Fibroblast of skin of left quadriceps (primary cell): ENCODE measurements around the gene LOC101059915.
"Not testable (repeated sequence)": the region's sequence is repeated elsewhere in the genome, so short reads cannot be mapped to it uniquely, and the experiment has no call there.

Experiments
- DNase-seq, 2 experiments: peaks; one replicate each; pipeline ENCODE4 v3.0.0-alpha.2; 2013; ENCODE audit warnings: low read depth in 2 of 2

The LOC101059915 gene

GRCh38 chrX:71640002-71640401 lies 27.3 kb upstream of the LOC101059915 start:
- no peak for DNase-seq

GRCh38 chrX:71644406-71644805 lies 22.9 kb upstream of the LOC101059915 start:
- DNase-seq: not testable (repeated sequence)

- DNase-seq: no peak
Observed at GRCh38 chrX:71650333-71650969, 16.9 kb upstream of the LOC101059915 start.

DNA sequence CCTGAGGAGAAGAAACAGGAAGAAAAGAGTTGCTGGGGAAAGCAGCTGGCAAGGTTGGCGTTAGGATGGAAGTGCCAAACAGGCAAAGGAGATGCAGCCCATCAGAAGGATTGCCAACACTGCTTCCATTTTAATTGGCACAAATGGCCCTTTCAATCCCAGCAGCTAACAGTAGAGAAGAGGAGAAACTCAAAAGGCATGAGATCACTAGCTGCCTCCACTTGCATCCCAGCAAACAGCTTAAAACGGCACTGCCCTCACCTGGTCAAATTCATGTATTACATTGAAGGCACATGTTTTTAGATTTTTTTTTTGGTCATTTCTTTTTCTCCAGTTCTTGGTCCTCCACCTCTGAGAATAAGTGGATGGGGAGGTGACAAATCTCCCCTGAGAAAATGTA lies 14.9 kb upstream of the LOC101059915 start:
- peak in 1 of 2 experiments; percentile 4 for DNase-seq

- DNase-seq: no peak
Observed at GRCh38 chrX:71653344-71653743, 14.0 kb upstream of the LOC101059915 start.

GRCh38 chrX:71657267-71657666 lies 10.1 kb upstream of the LOC101059915 start:
- DNase-seq: no peak

DNA sequence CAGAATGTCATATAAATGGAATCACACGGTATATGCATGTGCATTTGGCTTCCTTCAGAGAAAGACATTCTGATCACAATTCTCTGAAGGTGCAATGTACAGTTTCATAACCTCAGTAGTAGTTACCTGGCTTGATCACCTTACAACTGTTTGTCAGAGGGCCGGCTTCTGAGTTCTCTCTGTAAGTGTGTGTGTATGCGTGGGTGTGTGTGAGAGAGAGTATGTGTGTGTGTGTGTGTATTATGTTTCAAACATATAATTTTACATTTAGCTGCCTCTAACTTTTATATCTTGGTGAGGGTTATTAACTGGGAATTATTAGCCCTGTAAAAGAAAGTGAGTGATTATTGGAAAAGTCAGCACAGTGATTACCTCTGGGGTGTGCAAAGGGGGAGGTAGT lies 8.0 kb upstream of the LOC101059915 start:
- no peak for DNase-seq

DNA sequence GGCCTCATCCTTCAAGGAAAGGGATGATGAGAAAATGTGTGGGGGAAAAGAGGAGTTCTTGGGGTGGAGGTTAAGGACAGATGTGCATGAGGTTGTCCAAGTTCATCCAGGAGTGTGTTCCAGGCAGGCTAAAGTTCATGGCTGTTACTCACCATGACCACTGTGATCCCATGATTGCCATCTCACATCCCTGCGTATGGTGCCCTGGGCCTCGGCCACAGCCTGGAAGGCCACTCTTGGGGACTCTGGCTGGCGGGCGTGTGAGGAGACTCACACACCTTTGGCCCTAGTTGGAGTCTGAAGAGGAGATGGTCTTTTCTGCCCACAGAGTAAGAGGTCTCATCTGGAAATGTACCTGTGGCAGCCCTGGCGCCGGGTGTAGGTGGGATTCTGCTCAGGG lies 7.4 kb upstream of the LOC101059915 start:
- DNase-seq: no peak

GRCh38 chrX:71660562-71661416 lies 6.6 kb upstream of the LOC101059915 start:
- no peak for DNase-seq

GRCh38 chrX:71661919-71662318 lies 5.4 kb upstream of the LOC101059915 start:
- no peak for DNase-seq

DNA sequence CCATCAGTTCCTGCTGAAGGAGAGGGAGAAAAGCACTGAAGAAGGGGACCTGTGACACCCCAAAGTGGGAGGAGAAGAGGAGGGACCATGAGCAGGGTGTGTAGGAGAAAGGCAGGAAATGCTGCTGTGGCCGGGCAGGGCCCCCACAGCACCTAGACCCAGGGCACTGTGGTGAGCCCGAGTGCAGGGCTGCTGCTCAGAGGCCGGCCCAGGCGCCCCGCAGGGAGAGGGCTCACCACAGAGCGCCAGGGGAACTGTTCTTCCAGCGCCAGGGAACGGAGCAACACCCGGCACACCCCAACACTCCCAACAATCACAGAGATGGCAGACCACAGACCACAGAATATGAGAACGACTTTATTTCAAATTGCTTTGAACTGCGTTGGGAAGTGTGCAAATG lies 4.7 kb upstream of the LOC101059915 start:
- not testable (repeated sequence) for DNase-seq

DNA sequence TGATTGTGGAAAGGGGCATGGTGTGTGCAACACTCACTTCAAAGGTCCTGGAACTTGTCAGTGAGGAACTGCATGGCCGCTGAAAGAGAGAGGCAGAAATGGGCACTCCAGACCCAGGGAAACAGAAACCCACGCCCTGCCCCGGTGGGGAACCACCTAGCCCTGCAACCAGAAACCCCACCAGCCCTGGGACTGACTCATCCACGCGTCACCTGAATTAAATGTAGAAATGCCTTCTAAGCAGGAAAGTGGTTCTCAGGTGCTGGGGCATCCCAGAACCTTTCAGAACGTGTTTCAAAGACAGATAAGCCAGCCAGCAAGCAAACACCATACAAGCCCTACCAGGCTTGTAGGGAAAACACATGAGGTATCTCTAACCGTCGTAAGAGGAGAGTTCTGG lies 4.1 kb upstream of the LOC101059915 start:
- not testable (repeated sequence) for DNase-seq

DNA sequence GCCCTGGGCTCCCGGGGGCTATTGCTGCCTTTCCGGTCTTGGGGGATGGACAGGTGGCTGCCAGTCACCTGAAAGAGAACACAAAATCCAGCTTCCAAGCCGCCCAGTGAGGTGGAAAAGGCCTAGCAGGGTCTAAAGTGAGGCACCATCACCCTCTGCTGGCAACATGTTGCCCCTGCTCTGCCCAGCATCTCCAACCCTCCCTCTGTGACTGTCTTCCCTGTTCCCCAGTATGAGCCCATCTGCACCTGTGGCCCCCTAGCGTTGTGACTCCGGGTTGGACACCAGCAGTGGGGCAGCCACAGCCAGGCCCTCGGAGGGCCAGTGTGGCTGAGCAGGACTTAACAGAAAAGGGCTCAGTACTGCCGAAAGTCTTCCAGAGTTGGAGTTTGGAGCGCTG lies 3.1 kb upstream of the LOC101059915 start:
- not testable (repeated sequence) for DNase-seq

- no peak for DNase-seq
Observed at GRCh38 chrX:71664889-71665491, 2.4 kb upstream of the LOC101059915 start.

DNA sequence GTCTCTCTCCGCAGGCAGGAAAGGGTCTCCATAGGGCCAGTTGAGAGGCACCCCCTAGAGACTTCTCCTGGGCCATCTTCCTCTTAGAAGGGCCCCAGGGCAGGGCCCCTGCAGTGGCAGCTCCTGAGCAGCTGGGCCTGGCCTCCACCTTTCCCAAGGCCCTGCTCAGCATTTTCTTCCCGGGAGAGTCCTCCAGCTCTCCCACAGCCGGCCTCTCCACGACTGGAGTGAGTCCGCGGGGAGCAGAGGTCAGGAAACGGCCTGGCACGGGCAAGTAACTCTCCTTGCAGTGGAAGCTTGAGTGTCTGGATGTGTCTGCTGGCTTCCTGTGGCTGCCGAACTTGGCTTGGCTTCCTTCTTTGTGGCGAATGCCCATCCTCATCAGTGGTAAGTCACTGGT lies 1.6 kb upstream of the LOC101059915 start:
- DNase-seq: no peak

GRCh38 chrX:71666240-71667223 lies 814 bp upstream of the LOC101059915 start:
- no peak for DNase-seq

DNA sequence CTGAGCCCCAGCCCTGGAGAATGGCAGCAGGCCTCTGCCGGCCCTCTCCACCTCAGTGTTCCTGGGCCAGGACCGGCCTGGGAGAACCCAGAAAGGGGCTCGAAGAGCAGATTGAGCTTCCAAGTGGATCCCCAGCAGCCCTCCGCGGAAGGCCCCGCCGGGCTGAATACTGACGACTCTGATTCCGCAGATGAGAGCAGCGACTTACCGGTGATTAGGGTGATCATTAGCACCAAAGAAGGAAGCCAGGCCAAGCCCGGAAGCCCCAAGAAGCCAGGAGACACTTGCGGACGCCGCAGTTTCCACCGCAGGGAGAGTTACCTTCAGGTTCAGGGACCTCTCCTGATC lies 876 bp downstream of the LOC101059915 start:
- DNase-seq: no peak

DNA sequence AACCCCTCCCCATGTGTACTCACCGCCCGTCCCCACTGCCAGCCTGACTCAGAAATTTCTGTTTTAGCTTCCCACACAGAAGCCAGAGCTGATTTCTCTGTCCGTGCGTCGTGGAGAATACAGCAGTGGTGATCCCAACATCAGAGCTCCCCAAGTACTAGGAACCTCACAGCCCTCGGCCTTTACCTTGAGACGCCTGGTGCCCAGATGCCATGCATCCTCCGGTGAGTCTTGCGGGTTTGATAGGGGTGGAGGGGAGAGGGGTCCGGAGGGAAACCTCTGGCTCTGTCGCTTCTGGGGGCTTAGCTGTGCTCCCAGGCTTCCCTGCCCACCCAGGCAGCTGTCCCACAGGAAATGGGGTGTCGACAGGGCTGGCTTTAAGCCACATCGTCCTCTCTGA lies 2.1 kb downstream of the LOC101059915 start:
- DNase-seq: no peak

GRCh38 chrX:71669947-71670346 lies 2.6 kb downstream of the LOC101059915 start:
- DNase-seq: not testable (repeated sequence)

- DNase-seq: no peak
Observed at GRCh38 chrX:71671043-71671780, 3.9 kb downstream of the LOC101059915 start.

GRCh38 chrX:71671938-71672337 lies 4.6 kb downstream of the LOC101059915 start:
- no peak for DNase-seq
